Forelimb muscle (tissue), 1 donor: ENCODE data around the gene ITPR2. TPM values are rescaled to one million over a fixed set of nuclear protein-coding genes. Genes with fewer than 3 reads are reported as not detected.

Experiments used
- DNase-seq: peaks from one replicate; pipeline ENCODE4 v3.0.0-alpha.2; 2013; ENCODE audit warnings: low read depth
- polyA plus RNA-seq: library from polyadenylated mRNA; unstranded; fragments of 120-200 nt; gene quantifications from one replicate; pipeline ENCODE4 v1.2.1, GENCODE V29; 2013; ENCODE audit not compliant: insufficient read length

Gene ITPR2
- polyA plus RNA-seq, 1 donor = 2.7 TPM

DNA sequence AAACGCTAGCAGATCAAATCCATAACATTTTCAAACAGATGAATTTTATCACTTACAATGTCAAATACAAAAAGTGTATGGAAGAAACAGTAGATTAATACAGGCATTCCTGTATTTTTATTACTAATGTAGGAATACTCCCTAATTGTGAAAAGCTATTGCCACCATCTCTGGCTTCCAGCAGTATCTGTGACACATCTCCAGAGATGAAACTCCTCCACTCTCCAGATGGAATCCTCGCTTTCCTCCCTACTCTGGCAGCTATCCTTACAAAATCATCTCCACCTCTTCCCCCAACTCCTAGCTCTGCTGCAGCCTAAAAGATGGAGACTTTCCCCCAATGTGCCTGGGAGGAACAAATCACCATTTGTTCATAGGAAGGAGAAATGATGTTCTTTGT, 426.2 kb downstream of the ITPR2 start:
- DNase-seq = no peak

DNA sequence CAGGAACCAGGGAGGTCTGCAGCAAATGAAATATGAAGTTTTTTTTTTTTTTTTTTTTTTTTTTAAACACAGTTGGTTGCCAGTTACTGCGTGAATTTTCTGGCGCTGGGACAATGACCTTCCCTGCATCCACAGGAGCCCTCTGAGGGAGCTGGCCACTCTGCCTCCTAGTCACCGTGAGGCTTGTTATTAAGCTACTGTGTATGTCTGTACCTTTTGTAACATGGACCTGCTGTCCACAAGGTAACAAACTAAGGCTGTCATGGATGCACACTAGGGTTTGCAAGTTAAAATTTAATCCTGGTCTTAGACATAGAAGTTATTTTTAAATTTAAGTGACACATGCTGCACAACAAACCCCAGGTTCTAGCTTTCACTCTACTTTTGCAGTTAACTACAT, 426.6 kb downstream of the ITPR2 start:
- no peak for DNase-seq

DNA sequence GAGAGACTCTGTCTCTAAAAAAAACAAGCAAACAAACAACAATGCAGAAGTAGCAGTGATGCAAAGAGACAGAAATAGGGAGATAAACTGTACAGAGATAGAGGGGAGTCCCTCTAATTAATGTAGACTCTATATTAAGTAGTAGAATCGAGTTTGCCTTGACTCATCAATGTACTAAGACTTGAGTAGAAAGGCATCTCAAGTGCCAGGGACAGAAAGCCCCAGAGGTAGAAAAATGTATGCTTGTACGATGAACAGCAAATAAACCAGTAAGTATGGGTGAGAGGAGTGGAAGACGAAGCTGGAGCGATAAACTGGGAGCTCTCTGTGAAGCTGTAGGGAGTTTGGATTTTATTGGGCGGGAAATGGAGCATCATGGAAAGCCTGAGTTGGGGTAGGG, 429.4 kb downstream of the ITPR2 start:
- DNase-seq = no peak

DNA sequence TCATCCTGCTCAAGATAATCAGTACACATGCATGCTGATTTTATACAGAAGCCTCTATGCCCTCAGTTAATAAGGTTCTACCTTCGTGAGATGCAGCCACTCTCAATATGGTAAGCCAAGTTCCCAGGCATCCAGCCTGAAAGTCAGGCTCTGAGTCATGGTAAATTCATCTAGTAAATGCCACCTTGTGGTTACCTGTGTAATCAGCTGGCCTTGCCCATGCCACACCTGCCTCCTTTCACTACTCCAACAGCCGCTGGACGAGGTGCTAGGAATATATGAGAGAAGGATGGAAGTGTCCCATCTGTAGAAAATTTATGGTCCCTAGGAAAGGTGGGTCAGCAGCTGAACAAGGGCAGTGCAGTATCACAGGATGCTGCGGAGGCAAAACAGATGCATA, 430.3 kb downstream of the ITPR2 start:
- DNase-seq = no peak

DNA sequence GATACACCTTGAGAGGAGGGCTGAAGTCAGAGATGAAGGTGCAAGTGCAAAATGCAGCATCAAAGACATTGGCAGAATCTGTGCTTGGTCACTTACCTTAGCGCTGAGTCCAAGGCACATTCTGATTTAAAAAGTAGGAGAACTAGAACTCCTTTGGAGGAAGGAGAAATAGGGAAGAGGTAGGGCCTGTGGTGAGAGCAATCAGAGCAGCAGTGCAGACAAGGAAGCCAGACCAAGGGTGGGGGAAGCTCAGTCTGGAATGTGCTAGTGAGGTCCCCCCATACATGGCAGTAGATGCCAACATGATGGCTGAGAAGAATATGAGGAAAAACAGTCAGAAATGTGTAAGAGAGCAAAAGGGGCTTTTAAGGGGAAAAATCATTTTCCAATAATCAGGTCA, 431.1 kb downstream of the ITPR2 start:
- no peak for DNase-seq

DNA sequence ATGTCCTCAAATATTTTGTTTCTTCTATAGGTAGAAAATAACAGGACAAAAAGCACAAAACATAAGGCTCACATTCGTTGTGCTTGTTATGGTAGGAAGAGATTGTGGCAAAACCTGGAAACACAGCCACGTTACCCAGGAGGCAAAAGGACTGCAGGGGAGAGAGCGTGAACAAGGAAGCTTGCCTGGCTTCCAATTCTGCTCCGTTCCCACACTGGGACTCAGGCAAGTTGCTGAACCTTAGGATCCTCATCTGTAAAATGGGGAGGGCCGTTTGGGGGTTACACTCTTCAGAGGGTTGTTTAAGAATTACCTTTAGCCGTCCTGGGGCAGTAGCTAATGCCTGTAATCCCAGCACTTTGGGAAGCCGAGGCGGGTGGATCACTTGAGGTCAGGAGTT, 432.4 kb downstream of the ITPR2 start:
- no peak for DNase-seq

DNA sequence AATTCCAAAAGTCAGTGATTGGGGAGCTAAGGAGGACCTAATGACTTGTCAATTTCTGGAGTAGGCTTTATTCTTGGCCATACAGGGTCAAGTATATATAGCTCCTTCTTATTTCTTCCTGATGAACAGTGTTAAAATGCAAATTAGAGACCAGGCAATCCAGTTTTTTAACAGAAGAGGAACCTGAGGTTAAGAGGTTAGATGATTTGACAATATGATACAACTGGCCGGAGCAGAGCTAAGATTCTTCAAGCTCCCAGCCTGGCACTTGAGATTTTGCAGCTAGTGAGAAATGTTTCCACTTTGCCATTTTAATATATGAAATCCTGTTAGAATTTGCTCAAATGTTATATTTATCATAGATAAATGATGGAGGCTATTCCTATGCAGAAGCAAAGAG, 433.6 kb downstream of the ITPR2 start:
- no peak for DNase-seq

DNA sequence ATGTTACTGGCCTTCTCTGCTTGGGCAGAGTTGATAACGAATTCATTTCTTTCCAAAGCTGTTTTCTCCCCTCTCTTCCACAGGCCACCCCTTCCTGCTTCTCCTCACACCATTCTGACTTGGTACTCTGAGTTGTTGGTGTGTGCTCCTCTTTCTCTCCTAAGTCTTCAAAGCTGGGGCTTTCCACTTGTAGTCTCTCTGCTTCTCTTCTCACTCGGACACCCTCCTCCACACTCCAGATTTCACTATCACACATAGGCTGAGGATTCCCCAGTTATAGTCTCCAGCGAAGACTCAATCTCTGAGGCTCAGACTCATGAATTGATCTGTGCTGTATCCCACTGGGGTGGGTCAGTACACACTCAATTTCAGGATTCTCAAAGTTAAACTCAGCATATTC, 436.6 kb downstream of the ITPR2 start:
- DNase-seq = no peak

DNA sequence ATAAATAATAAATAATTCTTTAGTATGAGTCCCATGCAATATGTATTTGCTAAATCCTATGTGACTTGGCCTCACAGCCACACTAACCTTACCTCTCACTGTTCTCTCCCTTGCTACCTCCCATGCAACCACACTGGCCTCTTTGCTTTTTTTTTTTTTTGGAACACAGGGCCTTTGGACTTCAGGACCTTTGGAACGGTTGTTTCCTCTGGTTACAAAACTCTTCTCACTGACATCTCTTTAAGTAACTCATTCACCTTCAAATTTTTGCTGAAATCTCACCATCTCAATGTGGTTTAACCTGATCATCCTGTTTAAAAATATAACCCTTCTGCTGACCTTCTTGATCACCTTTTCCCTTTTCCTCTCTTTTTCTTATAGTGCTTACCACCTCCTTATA, 443.7 kb downstream of the ITPR2 start:
- no peak for DNase-seq

DNA sequence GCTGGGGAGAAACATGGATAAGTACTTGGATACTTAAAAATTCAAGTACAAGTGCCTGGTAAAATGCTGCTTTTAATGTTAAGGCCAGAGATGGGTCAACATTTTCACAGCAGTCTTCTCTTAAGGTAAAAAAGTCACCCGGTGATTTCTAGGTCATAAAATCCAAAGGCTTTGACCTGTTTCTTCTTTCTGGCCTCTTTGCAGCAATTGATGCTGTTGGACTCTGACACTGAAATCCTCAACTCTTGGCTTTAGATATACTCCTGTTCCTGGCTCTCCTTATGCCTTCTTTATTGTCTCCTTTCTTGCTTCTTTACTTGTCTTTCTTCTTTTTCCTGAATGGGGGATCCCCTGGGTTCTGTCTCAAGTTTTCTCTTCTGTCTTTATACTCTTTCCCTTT, 448.5 kb downstream of the ITPR2 start:
- no peak for DNase-seq

DNA sequence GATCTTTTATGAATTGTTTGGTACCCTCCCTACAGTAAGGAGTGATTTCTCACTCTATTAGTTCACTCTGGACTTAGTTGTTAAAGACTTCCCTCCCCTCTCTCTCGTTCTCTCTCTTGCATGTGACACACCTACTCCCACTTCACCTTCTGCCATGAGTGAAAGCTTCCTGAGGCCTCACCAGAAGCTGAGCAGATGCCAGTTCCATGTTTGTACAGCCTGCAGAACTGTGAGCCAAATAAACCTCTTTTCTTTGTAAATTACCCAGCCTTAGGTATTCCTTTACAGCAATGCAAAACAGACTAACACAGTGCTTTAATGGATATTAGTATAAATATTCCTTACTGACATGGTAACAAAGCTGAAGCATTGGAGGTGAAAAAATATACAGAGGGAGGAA, 450.0 kb downstream of the ITPR2 start:
- DNase-seq = no peak

DNA sequence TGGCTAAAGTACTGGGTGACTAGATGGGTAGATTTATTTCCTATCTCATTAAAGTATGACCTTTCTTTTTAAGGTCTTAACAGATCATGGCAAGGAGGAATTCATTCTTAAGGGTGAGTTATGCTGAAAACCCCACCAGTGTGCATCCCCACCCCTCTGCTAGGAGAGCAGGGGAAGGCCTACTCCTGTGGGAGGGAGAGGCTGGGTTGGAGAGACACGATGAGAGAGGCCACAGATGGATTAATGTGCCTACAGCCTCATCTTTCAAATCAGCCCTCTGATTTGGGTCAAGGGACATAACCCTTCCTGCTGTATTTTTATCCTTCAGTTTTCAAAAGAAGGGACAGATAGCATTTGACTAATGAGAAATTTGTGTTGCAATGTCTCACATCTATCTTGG, 452.1 kb downstream of the ITPR2 start:
- DNase-seq = no peak

DNA sequence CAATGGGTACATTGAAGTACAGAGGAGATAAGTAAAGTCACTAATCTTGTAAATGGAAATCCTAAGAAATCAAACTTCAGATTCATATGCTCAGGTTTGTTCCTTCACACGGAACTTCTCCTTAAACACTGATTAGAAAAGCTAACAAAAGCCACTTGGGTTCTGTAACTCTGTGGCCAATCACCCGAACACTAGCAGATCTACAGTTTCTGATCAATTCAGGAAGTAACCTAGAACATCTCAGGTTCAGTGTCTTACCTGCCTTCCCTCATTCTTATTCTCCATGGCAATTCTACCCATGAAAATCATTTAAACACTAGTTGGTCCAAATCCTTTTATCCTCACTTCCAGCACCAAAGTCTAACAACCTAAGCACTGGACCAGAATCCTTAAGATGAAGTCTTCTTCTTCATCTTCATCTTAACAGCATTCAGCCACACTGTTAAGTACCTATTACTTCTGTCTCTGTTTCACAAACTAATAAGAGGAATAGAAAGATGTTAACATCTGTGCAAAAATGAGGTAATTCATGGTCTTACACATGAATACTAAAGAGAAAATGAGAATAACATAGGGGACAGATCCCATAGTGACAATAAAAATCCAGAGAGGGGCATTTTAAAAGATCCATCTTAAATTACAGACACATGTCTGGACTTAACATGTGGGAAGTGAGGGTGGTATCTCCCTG, 453.1 kb downstream of the ITPR2 start:
- no peak for DNase-seq

DNA sequence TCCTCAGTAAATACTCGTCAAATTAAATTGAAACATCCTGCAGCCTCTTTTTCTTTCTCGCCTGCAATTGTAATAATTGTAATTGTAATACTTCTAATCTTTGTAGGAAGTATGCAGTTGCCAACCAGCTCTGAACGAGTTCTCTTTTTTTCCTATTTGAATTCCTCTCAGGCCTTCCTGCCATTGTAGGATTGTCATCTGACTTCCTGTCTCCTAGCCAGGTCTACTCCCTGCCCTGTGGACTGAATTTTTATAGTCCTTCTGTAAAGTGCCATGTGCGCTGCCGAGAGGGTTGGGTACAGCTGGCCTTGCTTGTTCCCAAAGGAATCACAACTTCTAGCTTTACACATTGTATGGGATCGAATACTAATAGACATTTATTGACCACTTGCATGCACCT, 454.3 kb downstream of the ITPR2 start:
- DNase-seq = no peak

DNA sequence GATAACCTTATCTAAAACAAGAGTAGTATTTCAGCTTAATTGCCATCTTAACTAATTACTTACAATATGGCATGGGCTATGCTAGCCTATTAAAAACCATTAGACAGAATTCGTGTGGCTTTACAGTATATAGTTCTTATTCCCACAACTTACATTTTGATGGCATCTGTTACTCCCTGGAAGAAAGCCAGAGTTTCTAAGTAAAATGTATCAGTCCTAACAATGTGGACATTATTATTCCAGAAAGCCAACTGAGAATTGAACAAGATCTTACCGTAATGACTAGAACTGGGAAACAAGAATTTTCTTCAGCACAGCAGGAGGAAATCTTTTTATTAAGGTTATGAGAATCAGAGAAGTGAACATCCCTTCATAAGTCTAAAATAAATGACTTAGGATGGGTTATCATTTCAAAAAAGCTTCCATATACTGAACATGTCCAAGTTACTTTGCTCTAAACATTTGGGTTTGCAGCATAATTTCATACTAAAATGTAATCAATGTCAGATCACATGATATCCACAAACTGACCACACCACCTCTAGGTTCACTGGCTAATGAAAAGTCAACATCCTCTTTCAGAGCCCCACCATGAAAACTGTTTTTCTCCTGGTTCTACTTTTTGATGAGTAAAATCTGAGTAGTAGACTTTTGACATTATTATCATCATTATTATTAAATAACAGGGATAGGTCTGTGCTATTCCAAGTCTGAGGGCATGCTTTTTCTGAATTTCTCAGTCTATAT, 457.9 kb downstream of the ITPR2 start:
- DNase-seq = no peak

DNA sequence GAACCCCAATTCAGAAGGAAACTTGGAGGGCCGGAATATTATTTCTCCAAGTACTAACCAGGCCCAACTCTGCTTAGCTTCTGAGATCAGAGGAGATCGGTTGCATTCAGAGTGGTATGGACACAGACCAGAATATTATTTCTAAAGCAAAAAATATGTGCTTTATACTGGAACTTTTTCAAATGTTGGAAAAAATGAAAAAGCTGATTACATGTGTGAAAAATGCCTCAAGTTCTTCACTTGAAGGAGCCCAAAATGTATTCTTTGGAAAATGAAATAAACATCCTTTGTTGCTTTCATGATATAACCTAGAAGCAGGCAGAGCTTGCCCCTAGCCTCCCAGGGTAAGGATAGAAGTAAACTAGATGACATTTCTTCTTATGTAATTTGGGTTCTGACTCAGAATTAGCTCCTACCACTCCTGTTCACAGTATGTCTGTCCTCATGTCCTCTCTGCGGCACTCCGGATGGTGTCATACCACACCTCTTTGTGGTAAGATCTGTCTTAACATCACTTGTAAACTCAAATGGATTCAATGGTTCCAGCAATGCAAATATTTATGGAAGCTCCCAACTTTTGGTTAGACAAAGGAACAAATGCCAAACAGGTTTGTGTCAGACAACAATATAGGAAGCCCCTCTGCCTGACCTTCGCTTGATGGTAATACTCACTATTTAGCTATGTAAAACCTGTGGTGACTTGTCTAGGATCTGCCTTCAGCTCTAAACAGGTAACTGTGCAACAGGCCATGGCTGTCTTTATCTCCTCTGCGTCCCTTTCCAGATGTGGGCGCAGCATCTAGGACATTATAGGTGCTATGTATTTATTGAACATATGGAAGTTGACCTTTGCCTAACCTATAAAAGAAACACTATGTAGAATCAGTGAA, 459.1 kb downstream of the ITPR2 start:
- no peak for DNase-seq

DNA sequence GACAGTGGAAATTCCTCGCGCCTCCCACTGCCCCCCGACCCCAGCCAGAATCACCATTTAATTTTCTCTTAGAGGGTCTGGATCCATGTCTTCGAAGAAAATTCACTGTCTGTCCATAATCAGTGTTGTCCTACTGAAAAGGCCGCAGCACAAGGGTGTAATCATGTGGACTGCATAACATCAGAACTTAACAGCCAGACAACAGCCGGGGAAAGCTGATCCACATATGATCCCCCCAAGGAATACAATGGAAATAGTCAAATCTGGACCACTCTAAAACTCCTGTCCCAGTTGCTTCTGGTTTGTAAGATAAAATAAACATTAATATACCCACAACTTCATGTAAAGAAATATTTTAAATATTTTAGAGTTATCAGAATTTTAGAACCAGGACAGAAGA, 460.1 kb downstream of the ITPR2 start:
- no peak for DNase-seq

DNA sequence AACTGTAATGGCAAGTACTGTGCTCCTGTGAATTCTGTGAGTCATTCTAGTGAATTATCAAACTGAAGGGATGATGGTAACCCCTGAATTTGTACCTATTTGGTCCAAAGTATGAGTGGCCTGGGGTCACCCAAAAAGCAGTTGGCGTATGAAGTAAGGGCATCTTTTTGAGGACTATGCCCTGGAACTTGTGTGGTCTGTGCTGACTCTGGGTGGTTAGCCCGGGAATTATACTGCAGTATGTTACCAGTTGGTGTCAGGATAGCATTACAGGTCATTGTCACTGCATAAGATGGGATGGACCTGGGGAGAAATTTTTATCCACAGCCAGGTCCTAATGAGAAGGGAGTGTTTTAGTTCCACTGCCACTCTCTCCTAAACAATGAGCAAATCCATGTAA, 462.9 kb downstream of the ITPR2 start:
- no peak for DNase-seq

DNA sequence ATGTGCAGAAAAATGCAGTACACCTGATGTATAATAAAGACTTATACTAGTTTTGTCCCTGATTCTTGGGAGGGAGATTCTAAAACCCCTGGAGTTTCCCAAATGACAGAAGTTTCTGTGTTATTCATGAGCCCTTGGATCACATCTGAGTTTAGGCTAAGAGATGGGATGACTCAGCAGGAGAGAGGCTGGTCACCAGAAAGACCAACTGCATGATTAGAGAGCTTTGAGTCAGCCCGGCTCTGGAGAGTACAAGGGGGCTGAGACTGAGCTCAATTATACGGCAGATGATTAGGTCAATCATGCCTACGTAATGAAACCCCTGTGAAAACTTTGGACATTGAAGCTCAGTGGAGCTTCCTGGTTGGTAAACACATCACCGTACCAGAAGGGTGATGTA, 463.4 kb downstream of the ITPR2 start:
- no peak for DNase-seq

DNA sequence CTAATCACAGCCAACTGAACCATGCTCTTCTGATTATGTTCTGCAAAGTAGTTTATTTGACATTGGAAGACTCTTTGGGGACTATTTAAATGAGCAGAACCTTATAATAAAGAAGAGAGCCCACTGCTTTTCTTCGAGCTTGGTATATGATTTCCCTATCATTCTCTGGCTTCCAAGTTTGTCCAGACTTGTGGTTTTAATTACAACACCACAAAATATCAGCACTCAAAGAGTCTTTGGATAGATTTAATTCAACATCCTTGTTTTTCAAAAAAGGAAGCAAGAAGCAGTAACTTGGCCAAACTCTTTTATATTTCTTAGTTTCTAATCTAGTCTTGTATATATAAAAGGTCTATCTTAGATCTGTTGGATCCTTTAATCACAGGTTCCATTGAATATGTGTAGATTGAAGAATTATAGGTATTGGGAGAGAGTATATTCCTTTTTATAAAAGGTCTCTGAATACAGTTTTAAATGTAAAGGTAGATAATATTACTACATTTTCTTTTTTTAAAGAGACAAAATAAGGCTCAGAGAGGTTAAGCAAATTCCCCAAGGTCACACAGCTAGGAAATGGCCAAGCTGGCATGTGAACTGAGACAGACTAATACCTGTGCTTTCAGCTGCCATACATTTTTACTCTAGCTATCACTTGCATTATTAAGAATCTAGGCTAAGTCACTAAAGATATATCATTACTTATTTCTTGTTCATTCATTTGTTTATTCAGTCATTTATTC, 464.8 kb downstream of the ITPR2 start:
- DNase-seq = no peak

DNA sequence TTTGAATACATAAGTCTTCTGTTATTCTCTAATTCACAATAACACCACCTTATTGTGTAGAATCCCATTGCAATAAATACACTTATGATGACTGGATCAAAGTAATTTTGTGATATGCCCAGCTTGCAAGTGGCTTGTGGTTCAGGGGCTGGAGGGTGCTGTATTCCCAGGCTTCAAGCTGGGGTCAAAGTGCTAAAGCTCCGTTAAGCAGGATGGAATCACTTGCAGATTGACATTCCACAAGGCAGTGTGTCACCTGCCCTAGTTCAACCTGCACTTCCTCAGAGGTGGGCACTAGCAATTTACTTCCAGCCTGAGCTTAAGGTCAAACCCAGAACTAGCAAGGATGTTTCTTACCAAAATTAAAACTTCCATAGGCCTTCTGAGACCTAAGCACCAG, 471.0 kb downstream of the ITPR2 start:
- no peak for DNase-seq

DNA sequence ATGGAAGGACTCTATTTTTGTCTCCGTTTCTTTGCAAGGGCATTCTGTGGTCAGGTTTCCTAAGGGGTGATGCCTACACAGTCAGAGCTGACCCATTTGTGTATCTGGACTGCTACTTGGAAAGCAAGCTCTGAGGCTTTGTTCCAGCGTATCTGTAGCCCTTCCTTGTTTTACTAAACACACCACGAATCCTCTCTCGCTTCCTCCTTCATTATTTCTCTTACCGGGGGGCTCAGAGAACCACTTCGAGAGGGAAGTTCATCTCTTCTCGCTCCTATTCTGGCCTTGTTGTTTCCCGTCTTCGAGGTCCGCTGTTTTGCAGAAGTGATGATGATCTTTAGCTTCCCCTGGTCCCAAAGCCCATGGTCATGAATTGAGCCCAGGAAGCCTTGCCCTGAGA, 472.9 kb downstream of the ITPR2 start:
- DNase-seq = no peak
